ENCODE data around the gene RGP1.

GRCh38 chr9:35700031-35700430 lies 49.1 kb upstream of the RGP1 start:
- TF ChIP-seq EZH2phosphoT487 (IDR thresholded peaks at IDR 0.05; ENCODE audit: low read depth), result no peak
- no peak for TF ChIP-seq CTCF (IDR thresholded peaks at IDR 0.05; ENCODE audit: low read depth, low read length)

Data from OCI-LY3 (cell line).